Stomach (tissue), 4 donors: Measurements from ENCODE around the gene LHX8.

Experiments
- EP300 ChIP-seq: sonication (generic); formaldehyde crosslinking; IDR thresholded peaks from one replicate; pipeline ENCODE4 v1.6.1; 2017; ENCODE audit warnings: antibody characterized with exemption
- POLR2A ChIP-seq, 4 donors: fragments of 450-650 bp; IDR thresholded peaks; one replicate each; pipeline ENCODE4 v1.6.1; 2016; ENCODE audit warnings: antibody characterized with exemption in 4 of 4, control low read depth in 2 of 4, mild to moderate bottlenecking in 1 of 4, moderate library complexity in 1 of 4
- POLR2AphosphoS5 ChIP-seq, 3 donors: sonication (generic); formaldehyde crosslinking; IDR thresholded peaks; one replicate each; pipeline ENCODE4 v1.6.1; 2016; ENCODE audit warnings: antibody characterized with exemption in 3 of 3
- TF ChIP-seq, protein P1 (sequence below), 7 experiments: fragments of 450-650 bp in 4 of 7; fragments of 200-600 bp in 3 of 7; sonication (generic) in 3 of 7; IDR thresholded peaks; one replicate each; pipeline ENCODE4 v1.5.1; 2016 to 2019; ENCODE audit warnings: antibody characterized with exemption in 7 of 7, control low read depth in 2 of 7, mild to moderate bottlenecking in 1 of 7

DNA sequence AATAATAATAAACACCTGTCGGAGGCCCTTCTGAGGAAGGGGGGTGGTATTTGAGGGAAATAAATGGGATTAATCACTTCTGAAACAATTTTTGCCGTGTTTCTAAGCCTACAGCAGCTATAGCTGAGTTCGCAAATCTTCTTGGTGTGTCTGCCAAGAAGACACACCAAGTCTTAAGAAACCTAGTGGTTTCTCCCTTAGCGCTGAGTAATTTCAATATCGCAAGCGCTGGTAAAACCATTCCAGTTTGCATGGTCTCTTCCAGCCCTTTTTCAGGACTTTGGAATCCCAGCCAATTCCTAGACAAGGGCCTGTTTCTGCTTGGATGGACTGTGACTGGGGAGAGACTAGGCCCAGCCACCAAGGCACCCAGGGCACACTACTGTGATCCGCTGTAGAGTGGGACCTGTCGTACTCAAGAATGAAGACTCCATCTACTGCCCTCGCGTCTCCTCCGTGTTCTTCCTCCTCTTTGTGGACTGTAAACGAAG lies 7.5 kb upstream of the LHX8 start:
- TF ChIP-seq, protein P1, sequence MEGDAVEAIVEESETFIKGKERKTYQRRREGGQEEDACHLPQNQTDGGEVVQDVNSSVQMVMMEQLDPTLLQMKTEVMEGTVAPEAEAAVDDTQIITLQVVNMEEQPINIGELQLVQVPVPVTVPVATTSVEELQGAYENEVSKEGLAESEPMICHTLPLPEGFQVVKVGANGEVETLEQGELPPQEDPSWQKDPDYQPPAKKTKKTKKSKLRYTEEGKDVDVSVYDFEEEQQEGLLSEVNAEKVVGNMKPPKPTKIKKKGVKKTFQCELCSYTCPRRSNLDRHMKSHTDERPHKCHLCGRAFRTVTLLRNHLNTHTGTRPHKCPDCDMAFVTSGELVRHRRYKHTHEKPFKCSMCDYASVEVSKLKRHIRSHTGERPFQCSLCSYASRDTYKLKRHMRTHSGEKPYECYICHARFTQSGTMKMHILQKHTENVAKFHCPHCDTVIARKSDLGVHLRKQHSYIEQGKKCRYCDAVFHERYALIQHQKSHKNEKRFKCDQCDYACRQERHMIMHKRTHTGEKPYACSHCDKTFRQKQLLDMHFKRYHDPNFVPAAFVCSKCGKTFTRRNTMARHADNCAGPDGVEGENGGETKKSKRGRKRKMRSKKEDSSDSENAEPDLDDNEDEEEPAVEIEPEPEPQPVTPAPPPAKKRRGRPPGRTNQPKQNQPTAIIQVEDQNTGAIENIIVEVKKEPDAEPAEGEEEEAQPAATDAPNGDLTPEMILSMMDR (IDR thresholded peaks at IDR 0.05): no peak
- no peak for TF ChIP-seq EP300
- TF ChIP-seq POLR2A (IDR thresholded peaks at IDR 0.05): no peak
- no peak for TF ChIP-seq POLR2AphosphoS5 (IDR thresholded peaks at IDR 0.05)
